HG02840 (cell line): ENCODE data around the gene HPD.
A peak's percentile ranks its signal among the peaks of the same experiment; 100 is the strongest.
"Not testable (repeated sequence)": the region's sequence is repeated elsewhere in the genome, so short reads cannot be mapped to it uniquely, and the experiment has no call there.

Experiments
- ATAC-seq: cut with Tn5 transposase; IDR thresholded peaks from one replicate; pipeline ENCODE4 v1.9.1; 2021; ENCODE audit warnings: mild to moderate bottlenecking, moderate library complexity, moderate number of reproducible peaks; ENCODE audit not compliant: unreplicated experiment, low FRiP score

HPD gene

GRCh38 chr12:121869229-121869628 is 10.6 kb upstream of the HPD start:
- ATAC-seq, result not testable (repeated sequence)

- no peak for ATAC-seq
Observed at GRCh38 chr12:121866331-121866730, 7.7 kb upstream of the HPD start.

GRCh38 chr12:121861636-121862254 is 3.1 kb upstream of the HPD start:
- ATAC-seq, result no peak

DNA sequence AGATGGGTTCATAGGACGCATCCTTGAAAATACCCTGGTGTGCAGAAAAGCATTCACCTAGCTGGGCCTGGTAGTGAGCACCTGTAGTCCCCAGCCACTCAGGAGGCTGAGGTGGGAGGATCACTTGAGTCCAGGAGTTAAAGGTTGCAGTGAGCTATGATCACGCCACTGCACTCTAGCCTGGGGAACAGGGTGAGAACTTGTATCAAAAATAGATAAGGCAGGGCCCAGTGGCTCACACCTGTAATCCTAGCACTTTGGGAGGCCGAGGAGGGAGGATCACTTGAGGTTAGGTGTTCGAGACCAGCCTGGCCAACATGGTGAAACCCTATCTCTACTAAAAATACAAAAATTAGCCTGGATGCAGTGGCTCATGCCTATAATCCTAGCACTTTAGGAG is 2.0 kb upstream of the HPD start:
- ATAC-seq, result not testable (repeated sequence)

DNA sequence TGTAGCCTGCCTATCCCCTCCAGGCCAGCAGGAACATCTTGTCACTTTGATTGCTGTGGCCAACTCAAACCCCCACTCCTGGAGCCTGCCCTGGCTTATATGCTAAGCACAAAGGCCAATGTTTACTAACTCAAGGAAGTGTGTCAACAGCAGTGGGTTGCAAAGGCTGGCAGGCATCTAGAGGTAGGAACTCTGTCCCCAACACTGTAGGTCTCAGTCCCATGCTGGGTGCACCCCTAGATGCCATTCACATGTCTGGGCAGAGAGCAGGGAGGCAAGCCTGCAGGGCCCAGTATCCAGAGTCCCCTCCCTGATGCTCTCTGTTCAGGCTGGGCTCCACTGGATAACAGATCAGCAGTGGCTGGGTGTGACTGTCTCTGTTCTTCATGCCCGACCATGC is 1.6 kb upstream of the HPD start:
- no peak for ATAC-seq

DNA sequence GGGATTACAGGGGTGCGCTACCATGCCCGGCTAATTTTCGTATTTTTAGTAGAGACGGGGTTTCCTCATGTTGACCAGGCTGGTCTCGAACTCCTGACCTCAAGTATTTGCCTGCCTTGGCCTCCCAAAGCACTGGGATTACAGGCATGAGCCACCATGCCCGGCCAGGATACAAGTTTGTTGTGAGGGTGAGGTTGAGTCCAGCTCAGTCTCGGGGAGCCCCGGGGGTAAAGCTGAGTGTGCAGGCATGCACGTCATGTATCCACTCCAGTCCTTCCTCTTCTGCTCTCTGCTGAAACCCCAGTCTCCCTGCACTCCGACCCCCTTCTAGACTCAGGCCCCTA is 369 bp downstream of the HPD start:
- no peak for ATAC-seq

GRCh38 chr12:121857322-121858246 is 1.1 kb downstream of the HPD start:
- ATAC-seq, result no peak

DNA sequence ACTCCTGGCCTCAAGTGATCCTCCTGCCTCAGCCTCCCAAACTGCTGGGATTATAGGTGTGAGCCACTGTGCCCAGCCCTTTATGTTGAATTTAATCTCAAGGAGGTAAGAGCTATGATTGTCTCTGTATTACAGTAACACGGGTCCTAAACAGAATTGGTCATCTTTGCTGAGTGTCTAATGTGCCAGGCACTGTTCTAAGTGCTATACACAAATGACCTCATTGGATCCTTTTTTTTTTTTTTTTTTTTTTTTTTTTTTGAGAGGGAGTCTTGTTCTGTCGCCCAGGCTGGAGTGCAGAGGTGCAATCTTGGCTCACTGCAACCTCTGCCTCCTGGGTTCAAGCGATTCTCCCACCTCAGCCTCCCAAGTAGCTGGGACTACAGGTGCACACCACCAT is 6.3 kb downstream of the HPD start:
- ATAC-seq, result not testable (repeated sequence)

- ATAC-seq, result no peak
Observed at GRCh38 chr12:121849665-121850064, 9.0 kb downstream of the HPD start.

GRCh38 chr12:121849211-121849610 is 9.4 kb downstream of the HPD start:
- no peak for ATAC-seq

DNA sequence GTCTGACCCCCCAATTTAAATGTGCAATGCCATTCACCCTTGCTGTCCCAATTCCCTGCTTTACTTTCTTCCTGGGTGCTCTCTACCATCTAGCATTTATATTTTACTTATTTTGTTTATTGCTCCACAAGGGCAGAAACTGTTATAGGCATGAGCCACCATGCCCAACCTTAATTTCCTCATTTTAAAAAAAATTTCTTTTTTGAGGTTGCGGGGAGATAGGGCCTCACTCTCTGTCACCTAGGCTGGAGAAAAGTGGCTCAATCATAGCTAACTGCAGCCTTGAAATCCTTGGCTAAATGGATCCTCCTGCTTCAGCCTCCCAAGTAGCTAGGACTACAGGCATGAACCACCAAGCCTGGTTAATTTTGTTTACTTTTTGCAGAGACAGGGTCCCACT is 13.0 kb downstream of the HPD start:
- no peak for ATAC-seq

DNA sequence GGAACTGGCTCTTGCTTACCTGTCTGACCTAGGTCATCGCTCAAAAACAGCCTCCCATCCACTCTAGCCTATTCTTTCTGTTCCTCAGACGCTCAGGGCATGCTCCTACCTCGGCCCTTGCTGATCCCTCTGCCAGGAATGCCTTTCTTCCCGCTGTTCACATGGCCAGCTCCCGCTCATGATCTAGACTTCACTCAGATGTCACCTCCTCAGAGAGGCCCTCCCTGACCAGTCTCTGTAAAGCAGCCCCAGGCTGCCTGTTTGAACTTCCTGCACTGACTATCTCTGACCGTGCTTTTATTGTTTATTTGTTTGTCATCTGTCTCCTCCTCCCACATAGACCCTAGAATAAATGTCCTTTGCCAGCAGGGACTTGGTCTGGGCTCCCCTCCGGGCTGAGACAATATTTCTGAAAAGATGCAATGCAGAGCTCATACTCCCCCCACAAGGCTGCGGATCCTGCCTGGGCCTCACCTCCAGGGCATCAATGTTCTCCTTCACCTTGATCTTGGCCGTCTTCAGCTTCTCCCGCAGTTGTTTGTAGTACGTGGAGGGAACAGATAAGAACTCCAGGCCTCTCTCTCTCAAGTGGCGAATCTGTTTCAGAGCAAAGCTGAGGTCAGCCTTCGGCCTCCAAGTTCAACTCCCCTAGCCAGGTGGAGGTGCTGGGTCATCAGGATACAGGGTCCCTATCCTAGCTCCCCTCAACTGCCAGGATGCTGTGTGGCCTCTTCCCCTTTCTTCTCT is 15.2 kb downstream of the HPD start:
- ATAC-seq, result no peak

DNA sequence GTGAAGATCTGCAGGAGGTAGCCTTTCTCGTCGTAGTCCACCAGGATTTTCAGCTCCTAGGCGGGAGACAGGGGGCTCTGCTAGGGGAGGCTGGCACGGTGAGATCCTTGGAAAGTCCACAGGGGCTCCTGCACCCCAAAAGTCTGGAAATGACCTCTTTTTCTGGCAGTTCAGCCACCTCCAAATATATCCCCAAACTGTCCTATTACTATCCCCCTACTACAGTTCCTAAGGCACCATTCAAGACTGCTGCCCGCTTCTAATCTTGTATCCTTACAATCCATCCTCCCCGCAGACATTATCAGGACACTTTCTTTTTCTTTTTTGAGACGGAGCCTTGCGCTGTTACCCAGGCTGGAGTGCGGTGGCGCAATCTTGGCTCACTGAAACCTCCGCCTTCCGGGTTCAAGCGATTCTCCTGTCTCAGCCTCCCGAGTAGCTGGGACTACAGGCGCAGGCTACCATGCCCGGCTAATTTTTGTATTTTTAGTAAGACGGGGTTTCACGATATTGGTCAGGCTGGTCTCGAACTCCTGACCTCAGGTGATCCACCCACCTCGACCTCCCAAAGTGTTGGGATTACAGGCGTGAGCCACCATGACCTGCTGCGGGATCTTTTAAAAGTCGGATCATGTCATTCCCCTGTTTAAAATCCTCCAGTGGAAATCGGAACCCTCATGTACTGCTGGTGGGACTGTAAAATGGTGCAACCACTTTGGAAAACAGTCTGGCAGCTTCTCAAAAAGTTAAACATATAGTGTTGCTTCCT is 18.5 kb downstream of the HPD start:
- ATAC-seq, result no peak

DNA sequence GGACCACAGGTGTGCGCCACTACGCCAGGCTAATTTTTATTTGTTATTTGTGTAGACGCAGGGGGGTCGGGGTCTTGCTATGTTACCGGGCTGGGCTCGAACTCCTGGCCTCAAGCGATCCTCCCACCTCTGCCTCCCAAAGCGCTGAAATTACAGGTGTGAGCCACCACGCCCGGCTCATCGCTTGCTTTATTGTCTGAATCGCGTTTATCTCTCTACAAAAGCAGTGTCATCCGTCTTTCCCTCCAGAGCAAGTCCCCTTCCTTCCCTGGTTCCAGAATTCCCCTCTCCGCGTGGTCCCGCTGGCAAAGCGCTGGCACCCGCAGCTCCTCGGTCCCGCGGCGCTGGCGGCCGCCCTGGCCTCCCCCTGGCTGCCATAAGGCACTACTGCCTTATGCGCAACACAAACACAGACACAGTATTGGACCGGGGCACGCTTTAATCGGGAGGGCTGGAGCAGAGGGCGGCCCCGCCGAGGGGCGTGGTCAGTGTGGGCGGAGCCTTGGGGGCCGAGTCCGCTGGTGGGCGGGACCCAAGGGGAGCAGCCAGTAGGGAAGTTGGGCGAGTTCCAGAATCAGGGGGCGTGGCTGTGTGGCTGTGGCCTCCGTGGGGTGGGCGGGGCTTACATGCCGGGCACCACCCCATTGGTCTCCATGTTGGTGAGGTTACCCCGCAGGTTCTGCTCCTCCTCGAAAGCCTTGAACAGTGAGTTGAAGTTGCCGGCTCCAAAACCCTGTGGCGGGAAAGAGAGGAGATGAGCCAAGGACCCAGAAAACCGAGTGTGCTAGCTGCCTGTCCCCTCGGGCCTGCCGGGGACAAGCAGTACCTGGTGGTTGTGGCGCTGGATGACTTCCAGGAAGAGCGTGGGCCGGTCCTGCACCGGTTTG is 19.3 kb downstream of the HPD start:
- peak; percentile 91 for ATAC-seq

DNA sequence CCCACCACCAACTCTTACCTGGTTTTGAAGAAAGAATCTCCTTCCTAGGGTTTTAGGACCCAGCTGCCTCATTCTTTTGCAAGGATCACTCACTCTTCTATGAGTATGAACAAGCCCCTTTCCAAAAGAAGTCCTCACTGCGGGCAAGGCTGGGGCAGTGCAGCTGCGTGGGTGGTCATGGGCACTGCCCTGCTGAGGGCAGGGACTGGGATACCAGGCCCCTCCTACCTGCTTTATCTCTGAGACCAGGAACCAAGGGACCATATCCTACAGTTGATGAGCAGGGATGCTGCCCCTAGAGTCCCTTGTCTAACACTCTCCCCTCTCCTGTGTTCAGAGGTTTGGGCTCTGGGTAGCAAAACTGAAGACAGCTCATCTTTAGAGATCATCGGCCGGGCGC is 20.5 kb downstream of the HPD start:
- no peak for ATAC-seq

DNA sequence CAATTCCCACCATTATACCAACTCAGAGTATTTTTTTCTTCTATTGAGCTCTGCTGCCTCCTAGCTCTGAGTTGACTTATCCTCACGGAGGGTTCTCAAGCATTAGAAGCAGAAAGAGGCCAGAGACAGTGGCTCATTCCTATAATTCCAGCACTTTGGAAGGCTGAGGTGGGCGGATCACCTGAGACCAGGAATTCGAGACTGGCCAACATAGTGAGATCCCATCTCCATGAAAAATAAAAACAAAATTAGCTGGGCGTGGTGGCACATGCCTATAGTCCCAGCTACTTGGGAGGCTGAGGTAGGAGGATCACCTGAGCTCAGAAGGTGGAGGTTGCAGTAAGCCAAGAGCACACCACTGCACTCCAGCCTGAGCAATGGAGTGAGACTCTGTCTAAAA is 21.0 kb downstream of the HPD start:
- no peak for ATAC-seq

DNA sequence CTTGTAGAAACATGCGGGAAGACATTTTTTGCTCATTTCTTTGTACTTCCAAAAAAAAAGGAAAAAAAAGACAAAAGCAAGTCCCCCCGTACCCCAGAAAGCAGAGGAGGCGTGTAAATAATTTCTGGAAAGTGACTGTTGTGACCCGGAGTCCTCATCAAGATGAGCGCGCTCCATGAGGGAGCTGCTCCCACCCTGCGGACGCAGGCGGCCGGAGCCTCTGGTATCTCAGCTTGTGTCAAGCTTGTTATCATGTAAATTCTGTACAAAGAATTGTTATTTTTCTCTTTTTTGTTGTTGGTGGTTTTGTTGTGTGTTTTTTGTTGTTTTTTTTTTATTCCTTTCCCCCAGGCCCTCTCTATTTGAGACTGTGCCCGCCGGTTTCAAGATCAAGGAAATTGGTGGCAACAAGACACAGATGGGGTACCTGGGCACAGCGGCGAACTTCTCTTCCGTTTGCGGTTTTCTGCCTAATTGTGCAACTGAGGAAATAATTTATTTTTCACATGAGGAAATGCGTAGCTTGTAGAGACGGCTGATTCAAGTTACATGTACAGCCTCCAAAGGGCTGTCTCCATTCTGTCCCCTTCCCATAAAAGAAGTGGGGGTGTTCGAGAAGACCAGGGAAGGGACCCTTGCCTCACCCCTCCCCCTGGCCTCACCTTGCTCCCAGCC is 27.0 kb downstream of the HPD start:
- ATAC-seq, result no peak

- no peak for ATAC-seq
Observed at GRCh38 chr12:121830588-121831265, 27.9 kb downstream of the HPD start.

GRCh38 chr12:121830134-121830533 is 28.5 kb downstream of the HPD start:
- no peak for ATAC-seq
